Caco-2 (cell line): ENCODE measurements around the gene INPP5J. TPM values are rescaled to one million over a fixed set of nuclear protein-coding genes. Genes with fewer than 3 reads are reported as not detected.

Experiments
- BruUV-seq: library from RNA; stranded (reverse); fragments of 400-500 nt; replicated peaks from 2 replicates; lab custom pipeline; 2021; lab: Mats Ljungman, UMichigan
- CTCF ChIA-PET: fragments of 300-600 bp; sonication (Branson Sonifier 250); formaldehyde crosslinking; loops from one replicate; lab custom pipeline; 2022; ENCODE audit warnings: antibody characterized with exemption; lab: Charles Lee
- POLR2A ChIA-PET: fragments of 300-600 bp; sonication (Branson Sonifier 250); formaldehyde crosslinking; loops from one replicate; lab custom pipeline; 2022; ENCODE audit warnings: antibody characterized with exemption; lab: Charles Lee
- DNase-seq, 2 experiments: peaks; one replicate each; pipeline versions ENCODE4 v3.0.0 to v3.0.0-alpha.2; 2020 to 2022
- H3K27me3 ChIP-seq: replicated peaks from 2 replicates; pipeline ENCODE4 v1.6.0; 2011; ENCODE audit warnings: low read length; ENCODE audit not compliant: control insufficient read depth, insufficient read depth
- H3K36me3 ChIP-seq: 2 replicates; pipeline ENCODE4 v1.5.1; 2011; ENCODE audit warnings: low read length; ENCODE audit not compliant: control insufficient read depth, insufficient read depth
- H3K4me1 ChIP-seq: fragments of 250-450 bp; sonication (Bioruptor Pico); 2 replicates; pipeline ENCODE4 v1.5.1; 2020; ENCODE audit warnings: mild to moderate bottlenecking
- H3K4me3 ChIP-seq: 2 replicates; pipeline ENCODE4 v1.5.1; 2011; ENCODE audit warnings: low read depth, mild to moderate bottlenecking, control low read depth, low read length
- H3K9me3 ChIP-seq: fragments of 250-450 bp; sonication (Bioruptor Pico); 2 replicates; pipeline ENCODE4 v1.5.1; 2020; ENCODE audit warnings: mild to moderate bottlenecking, moderate library complexity
- H3K27ac Mint-ChIP-seq: one replicate; pipeline ENCODE4 v1.8.0; 2022; ENCODE audit warnings: mixed read lengths; ENCODE audit not compliant: unreplicated experiment
- H3K27me3 Mint-ChIP-seq: one replicate; pipeline ENCODE4 v1.8.0; 2022; ENCODE audit warnings: mixed read lengths; ENCODE audit not compliant: insufficient read depth, unreplicated experiment
- H3K36me3 Mint-ChIP-seq: one replicate; pipeline ENCODE4 v1.8.0; 2022; ENCODE audit warnings: mild to moderate bottlenecking, mixed read lengths; ENCODE audit not compliant: insufficient read depth, unreplicated experiment
- H3K4me1 Mint-ChIP-seq: one replicate; pipeline ENCODE4 v1.8.0; 2022; ENCODE audit warnings: low read depth, mixed read lengths; ENCODE audit not compliant: unreplicated experiment
- H3K4me3 Mint-ChIP-seq: one replicate; pipeline ENCODE4 v1.8.0; 2022; ENCODE audit warnings: mild to moderate bottlenecking, moderate library complexity, mixed read lengths; ENCODE audit not compliant: unreplicated experiment
- H3K9me3 Mint-ChIP-seq: one replicate; pipeline ENCODE4 v1.8.0; 2022; ENCODE audit warnings: mixed read lengths; ENCODE audit not compliant: unreplicated experiment
- intact Hi-C: fragments of 100-400 bp; cut with micrococcal nuclease; formaldehyde crosslinking; loops from one replicate; pipeline ENCODE4 v1.10.0; 2022; ENCODE audit not compliant: unreplicated experiment
- total RNA-seq: library from RNA; stranded (reverse); gene quantifications from 2 replicates; pipeline ENCODE4 v1.2.3, GENCODE V29; 2022
- TF ChIP-seq, protein P1 (sequence below), 2 experiments: fragments of 200-600 bp in 1 of 2; IDR thresholded peaks; 1 replicate in 1 of 2; 2 replicates in 1 of 2; pipeline versions ENCODE4 v1.5.1 to v1.8.0; 2011 to 2022; ENCODE audit warnings: antibody characterized with exemption in 1 of 2, control low read depth in 1 of 2, inconsistent platforms in 1 of 2, low read depth in 1 of 2, low read length in 1 of 2, mild to moderate bottlenecking in 1 of 2, moderate library complexity in 1 of 2; ENCODE audit not compliant: insufficient read depth in 1 of 2, severe bottlenecking in 1 of 2, unreplicated experiment in 1 of 2

Gene INPP5J
- total RNA-seq, 1 experiment from 2014 or later, result 6.8 TPM

DNA sequence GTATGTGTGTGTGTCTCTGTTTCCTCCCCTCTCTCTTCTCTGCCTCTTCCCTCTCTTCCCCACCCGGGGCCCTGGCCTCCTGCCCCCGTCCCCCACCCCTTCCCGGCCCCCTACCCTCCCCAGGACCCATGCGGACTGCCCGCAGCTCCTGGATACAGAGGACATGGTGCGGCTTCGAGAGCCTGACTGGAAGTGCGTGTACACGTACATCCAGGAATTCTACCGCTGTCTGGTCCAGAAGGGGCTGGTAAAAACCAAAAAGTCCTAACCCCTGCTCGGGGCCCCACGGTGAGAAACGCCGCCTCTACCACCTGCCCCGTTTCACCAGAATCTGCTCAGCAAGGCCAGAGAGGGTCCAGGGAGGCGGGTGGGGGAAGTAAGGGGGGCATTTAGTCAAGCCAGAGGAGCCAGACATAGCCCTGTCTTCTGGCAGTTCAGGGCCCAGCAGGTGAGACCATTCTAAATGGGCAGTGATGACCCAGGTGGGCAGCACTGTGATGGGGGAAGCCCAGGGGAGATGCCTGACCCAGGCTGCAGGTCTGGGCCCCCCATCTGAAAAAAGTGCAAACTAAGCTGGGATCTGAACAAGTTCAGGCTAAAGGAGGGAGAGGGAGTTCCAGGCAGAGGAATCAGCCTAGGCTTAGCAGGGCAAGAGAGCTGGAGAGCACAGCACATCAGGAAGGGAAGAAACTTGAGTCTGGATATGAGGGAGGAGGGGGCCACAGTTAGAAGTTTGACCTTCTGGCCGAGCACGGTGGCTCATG lies 21.8 kb upstream of the INPP5J start:
- ChIA-PET POLR2A (no interaction called here), CTCF (no interaction called here)
- BruUV-seq, result no TSS peak
- no peaks in the 10 kb centered on the region for H3K4me1 ChIP-seq
- no peaks in the 10 kb centered on the region for H3K27me3 ChIP-seq
- Mint-ChIP-seq H3K27me3 (no peaks in the 10 kb centered on the region), H3K9me3 (no peaks in the 10 kb centered on the region), H3K4me3 (no peak overlapping the region), H3K36me3 (peaks cover 13% of the 10 kb centered on the region), H3K4me1 (no peaks in the 10 kb centered on the region), H3K27ac (no peak overlapping the region)
- no peaks in the 10 kb centered on the region; the same call in 1 of the 2 replicates for H3K36me3 ChIP-seq
- no peaks in the 10 kb centered on the region for H3K9me3 ChIP-seq
- intact Hi-C loops, result no loop called here
- TF ChIP-seq, protein P1, sequence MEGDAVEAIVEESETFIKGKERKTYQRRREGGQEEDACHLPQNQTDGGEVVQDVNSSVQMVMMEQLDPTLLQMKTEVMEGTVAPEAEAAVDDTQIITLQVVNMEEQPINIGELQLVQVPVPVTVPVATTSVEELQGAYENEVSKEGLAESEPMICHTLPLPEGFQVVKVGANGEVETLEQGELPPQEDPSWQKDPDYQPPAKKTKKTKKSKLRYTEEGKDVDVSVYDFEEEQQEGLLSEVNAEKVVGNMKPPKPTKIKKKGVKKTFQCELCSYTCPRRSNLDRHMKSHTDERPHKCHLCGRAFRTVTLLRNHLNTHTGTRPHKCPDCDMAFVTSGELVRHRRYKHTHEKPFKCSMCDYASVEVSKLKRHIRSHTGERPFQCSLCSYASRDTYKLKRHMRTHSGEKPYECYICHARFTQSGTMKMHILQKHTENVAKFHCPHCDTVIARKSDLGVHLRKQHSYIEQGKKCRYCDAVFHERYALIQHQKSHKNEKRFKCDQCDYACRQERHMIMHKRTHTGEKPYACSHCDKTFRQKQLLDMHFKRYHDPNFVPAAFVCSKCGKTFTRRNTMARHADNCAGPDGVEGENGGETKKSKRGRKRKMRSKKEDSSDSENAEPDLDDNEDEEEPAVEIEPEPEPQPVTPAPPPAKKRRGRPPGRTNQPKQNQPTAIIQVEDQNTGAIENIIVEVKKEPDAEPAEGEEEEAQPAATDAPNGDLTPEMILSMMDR (IDR thresholded peaks at IDR 0.05; ENCODE audit: insufficient read depth in 1 of 2, low read depth in 1 of 2, low read length in 1 of 2, severe bottlenecking in 1 of 2, unreplicated experiment in 1 of 2), result no peak
- H3K4me3 ChIP-seq, result no peak overlapping the region
- DNase-seq, result no peak

DNA sequence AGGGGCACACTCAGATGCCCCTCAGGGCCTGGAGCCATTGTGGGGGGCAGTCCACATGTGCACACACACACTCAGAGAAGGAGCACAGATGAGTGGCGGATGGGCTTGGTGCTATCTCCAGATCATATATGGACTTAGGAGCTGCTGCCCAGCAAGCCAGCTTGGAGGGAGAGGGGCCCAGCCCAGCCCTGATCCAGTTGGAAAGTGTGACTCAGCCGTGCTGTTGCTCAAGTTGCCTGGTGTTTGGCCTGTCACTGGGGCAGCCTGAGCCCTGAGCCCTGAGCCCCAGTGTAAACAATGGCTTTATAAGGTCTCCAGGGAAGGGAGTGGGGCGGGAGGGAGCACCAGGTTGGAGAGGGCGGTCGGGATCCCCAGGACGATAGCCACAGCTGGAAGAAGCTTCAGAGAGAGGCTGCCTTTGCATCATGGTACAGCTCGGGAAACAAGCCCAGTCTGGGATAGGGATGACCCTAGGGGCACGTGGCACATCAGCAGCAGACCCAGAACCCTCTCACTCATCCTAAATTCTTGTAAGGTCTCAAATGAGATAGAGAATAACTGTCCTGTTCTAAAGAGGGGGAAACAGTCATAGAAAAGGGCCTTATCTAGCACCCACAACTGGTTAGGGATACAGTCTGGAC lies 20.2 kb upstream of the INPP5J start:
- no peak overlapping the region for H3K4me3 Mint-ChIP-seq
- H3K9me3 Mint-ChIP-seq, result no peaks in the 10 kb centered on the region
- no peak overlapping the region for H3K4me3 ChIP-seq
- no peaks in the 10 kb centered on the region for H3K27me3 ChIP-seq
- BruUV-seq, result no TSS peak
- DNase-seq, result peak; percentile 63 to 64
- no peaks in the 10 kb centered on the region; the same call in 1 of the 2 replicates for H3K36me3 ChIP-seq
- H3K27ac Mint-ChIP-seq, result no peak overlapping the region
- peaks cover 2% of the 10 kb centered on the region for H3K4me1 Mint-ChIP-seq
- H3K4me1 ChIP-seq, result no peaks in the 10 kb centered on the region
- CTCF ChIA-PET, result interaction anchor here (0.5 kb wide), 1 partner anchor 183 kb away, joined by 3 read pairs; no protein-coding TSS in a partner anchor
- H3K36me3 Mint-ChIP-seq, result peaks cover 6% of the 10 kb centered on the region
- intact Hi-C loops, result no loop called here
- POLR2A ChIA-PET, result interaction anchor here (0.8 kb wide), 1 partner anchor 134 kb away, joined by 4 read pairs; the partner anchor contains the start of genes MORC2 and TUG1
- no peaks in the 10 kb centered on the region for H3K27me3 Mint-ChIP-seq
- no peaks in the 10 kb centered on the region for H3K9me3 ChIP-seq
- TF ChIP-seq, protein P1 (IDR thresholded peaks at IDR 0.05; ENCODE audit: insufficient read depth in 1 of 2, low read depth in 1 of 2, low read length in 1 of 2, severe bottlenecking in 1 of 2, unreplicated experiment in 1 of 2), result no peak

DNA sequence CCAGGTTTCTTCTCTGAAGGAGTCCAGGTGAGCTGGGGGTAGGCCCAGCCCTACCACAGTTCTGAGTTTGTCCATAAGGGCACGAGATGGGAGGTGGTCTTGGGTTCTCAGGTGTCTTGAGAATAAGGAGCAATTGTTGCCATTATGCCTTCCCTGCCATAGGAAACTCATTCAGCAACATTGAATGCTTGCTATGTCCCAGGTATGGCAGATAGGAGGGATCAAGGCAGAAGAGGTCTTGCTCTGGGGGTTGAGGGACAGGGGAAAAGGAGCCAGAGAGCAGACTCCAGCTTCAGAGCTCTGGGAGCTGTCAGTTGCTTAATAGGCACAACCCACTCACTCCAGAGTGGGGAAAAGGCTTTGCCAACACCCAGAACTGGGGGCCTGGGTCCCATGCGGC lies 19.7 kb upstream of the INPP5J start:
- TF ChIP-seq, protein P1 (IDR thresholded peaks at IDR 0.05; ENCODE audit: insufficient read depth in 1 of 2, low read depth in 1 of 2, low read length in 1 of 2, severe bottlenecking in 1 of 2, unreplicated experiment in 1 of 2), result no peak
- no peak overlapping the region for H3K4me3 ChIP-seq
- peaks cover 7% of the 10 kb centered on the region for H3K4me1 Mint-ChIP-seq
- CTCF ChIA-PET, result no interaction called here
- no TSS peak for BruUV-seq
- intact Hi-C loops, result no loop called here
- H3K36me3 Mint-ChIP-seq, result peaks cover 6% of the 10 kb centered on the region
- no peak overlapping the region for H3K27ac Mint-ChIP-seq
- POLR2A ChIA-PET, result no interaction called here
- H3K9me3 Mint-ChIP-seq, result no peaks in the 10 kb centered on the region
- H3K36me3 ChIP-seq, result no peaks in the 10 kb centered on the region; the same call in 1 of the 2 replicates
- no peaks in the 10 kb centered on the region for H3K9me3 ChIP-seq
- no peaks in the 10 kb centered on the region for H3K27me3 ChIP-seq
- no peaks in the 10 kb centered on the region for H3K4me1 ChIP-seq
- DNase-seq, result no peak
- H3K27me3 Mint-ChIP-seq, result no peaks in the 10 kb centered on the region
- no peak overlapping the region for H3K4me3 Mint-ChIP-seq
